Stimulated activated CD4-positive, alpha-beta T cell treated with anti-CD3 and anti-CD28 coated beads, Interleukin-12 subunit alpha, Interleukin-12 subunit beta, amount 100 ng/mL, for 48 hours (primary cell): ENCODE data around the gene CGGBP1.
"Not testable (repeated sequence)": the region's sequence is repeated elsewhere in the genome, so short reads cannot be mapped to it uniquely, and the experiment has no call there.

Experiments used
- DNase-seq, 3 donors: peaks; one replicate each; pipeline ENCODE4 v3.0.0-alpha.2; 2020; ENCODE audit warnings: low read depth in 2 of 3, low spot score in 1 of 3

The CGGBP1 gene

DNA sequence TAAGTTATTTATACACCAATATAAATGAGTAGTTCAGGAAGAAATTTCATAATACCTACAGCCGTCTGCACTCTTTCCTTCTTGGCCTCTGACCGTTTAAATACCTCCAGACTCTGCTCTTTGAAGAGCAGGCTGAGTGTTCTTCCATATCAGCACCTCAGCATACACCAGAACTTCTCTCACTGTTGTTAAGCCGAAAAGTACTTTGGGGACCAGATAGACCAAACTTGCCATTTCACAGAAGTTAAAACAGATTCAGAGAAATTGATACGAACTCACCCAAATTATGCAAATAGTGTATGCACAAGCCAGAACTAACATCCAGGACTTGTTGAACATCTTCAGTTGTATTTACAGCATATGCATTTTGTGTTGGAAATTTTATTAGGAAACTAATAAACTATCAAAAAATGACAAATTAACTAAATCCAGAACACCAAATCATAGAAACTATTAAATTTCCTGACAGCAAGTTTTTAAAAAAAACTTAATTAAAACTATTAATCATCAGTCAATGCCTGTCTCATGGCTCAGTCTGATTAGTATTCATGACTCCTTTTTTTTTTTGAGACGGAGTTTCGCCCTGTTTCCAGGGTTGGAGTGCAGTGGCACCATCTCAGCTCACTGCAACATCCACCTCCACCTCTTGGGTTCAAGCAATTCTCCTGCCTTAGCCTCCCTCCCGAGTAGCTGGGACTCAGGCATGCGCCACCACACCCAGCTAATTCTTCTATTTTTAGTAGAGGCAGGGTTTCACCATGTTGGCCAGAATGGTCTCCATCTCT is 24.1 kb downstream of the CGGBP1 start:
- no peak for DNase-seq

DNA sequence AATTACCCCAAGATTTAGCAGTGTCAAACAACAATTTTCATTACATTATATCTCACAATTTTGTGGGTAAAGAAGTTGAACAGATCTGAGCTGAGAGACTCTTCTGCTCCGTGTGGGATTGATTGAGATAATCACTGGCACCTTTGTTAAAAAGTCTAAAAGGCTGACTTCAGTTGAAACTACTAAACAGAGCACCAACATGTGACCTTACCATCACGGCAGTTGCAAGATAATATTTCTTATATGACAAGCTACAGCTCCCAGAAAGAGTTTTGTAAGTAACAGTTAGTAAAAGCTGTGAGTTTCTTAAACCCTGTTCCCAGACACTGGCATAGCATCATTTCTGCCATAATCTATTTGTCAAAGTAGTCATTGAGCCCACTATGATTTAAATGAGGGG is 25.0 kb downstream of the CGGBP1 start:
- DNase-seq = no peak

DNA sequence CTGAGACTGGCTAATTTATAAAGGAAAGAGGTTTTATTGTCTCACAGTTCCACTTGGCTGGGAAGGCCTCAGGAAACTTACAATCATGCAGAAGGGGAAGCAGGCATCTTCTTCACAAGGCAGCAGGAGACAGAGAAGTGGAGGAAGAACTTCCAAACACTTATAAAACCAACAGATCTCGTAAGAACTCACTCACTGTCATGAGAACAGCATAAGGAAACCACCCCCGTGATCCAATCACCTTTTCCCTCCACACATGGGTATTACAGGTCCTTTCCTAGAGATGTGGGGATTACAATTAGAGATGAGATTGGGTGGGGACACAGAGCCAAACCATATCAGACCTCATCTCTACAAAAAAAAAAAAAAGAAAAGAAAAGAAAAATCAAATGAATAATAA is 25.7 kb downstream of the CGGBP1 start:
- no peak for DNase-seq

DNA sequence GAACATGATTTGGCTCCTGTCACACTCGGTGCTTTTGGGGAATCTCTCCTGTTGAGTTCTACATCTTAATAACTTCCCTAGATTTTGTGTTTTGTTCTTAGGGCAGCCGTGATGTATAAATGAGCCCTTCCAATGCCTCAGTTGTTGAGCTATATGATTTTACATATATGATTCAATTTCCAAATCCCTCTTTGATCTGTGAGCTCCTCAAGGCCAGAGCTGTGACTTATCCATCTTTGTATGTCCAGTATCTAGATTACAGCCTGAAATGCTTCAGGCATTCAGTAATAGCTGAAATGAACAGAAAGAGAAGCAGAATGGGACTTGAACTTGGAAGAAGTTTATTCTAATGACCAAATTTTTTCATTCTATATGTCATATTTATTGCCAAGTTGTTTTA is 26.6 kb downstream of the CGGBP1 start:
- DNase-seq = no peak

DNA sequence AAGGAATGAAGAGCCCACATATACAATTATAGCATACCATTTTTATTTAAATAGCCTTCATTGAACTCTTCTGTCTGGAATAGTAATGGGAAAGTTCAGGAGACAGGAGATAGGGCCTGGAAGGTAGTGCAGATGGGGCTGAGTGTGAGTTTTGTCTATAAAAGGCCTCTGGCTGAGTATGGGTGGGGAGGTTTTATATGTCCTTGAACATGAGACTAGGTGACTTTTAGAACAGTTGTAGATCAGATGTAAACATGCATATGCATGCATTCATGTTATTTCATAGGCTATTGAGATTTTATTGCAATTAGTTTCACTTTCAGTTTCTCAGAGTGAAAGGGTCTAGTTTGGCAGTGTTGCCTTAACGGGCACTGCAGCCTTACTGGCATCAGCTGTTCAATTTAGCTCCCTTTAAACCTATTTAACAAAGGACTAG is 27.1 kb downstream of the CGGBP1 start:
- DNase-seq = no peak

DNA sequence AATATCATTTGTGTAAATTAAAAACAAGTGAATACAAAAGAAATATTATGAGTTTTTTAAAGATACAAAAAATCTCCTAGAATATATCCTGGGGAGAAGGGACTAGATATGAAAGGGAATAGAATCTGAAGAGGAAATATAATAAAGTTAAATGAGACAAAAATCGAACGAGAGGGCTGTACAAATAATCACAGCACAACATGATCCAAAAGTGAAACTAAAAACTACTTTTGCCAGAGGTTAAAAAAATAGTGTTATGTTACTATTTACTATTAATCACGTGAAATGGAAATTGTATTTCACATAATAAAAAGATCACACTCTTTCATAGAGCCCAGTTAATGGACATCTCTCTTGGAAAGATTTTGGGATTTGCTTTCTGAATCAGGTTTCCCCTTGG is 28.6 kb downstream of the CGGBP1 start:
- DNase-seq = no peak

DNA sequence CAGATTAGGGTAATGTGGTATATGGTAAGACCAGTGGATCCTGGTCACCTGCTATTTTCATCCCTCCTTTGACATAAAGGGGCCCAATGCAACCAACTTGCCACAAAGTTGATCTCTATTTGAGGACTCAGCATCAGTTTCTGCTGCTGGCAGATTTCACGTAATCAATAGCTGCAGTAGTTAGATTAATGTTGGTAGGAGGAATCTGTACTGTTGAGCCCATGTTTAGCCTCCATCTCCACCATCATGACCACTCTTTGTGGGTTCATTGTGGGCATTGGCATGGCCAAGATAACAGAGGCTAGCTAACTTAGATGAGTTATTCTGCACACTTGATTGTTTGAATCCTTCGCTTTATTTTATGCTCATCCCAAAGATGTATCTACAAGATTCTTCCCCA is 29.9 kb downstream of the CGGBP1 start:
- DNase-seq = no peak

DNA sequence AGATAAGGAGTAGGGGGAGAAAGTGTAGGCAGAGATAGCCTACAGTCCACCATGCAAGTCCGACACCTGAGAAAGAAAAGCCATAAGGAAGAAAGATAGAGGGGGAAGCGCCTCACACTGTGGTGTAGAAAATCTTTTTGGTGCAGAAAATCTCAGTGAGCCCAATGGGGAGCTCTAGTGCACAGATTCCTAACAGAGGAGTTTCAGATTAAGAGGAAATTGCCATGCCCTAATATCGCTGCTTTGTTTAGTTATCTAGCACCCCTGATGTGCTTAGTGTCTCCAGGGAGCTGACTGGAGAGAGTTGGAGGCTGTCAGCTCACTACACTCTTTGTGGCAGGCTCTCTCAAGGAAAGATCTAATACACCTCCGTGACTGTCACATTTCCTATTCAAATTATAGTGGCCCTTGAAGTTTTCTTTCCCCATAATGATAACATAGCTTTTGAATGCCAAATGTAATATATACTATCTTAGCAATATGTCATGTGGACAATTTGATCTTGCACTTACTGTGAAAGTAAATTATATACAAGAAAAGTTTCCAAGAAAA is 33.7 kb downstream of the CGGBP1 start:
- DNase-seq = no peak

DNA sequence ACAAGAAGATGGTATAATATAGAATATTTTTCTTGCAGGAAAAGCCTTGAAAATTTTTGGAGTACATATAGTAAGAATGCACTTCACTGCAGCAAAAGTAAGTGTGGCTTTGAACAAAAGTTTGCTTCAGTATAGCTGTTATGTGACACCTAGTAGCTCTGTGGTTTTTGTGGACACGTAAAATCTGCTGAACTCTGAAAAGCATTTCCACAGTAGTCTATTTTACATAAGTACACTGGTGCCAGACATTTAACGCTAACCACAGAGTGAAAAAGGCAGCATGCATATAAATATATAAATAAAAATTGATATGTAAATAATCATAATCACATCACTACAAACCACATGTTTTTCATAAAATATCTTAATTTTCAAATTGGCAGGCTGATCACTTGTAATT is 39.8 kb downstream of the CGGBP1 start:
- DNase-seq = no peak

DNA sequence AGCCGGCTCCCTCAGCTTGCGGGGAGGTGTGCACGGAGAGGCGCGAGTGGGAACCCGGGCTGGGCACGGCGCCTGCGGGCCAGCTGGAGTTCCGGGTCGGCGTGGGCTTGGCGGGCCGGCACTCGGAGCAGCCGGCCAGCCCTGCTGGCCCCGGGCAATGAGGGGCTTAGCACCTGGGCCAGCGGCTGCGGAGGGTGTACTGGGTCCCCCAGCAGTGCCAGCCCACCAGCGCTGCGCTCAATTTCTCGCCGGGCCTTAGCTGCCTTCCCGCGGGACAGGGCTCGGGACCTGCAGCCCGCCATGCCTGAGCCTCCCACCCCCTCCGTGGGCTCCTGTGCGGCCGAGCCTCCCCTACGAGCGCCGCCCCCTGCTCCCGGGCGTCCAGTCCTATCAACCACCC is 43.1 kb downstream of the CGGBP1 start:
- not testable (repeated sequence) for DNase-seq

DNA sequence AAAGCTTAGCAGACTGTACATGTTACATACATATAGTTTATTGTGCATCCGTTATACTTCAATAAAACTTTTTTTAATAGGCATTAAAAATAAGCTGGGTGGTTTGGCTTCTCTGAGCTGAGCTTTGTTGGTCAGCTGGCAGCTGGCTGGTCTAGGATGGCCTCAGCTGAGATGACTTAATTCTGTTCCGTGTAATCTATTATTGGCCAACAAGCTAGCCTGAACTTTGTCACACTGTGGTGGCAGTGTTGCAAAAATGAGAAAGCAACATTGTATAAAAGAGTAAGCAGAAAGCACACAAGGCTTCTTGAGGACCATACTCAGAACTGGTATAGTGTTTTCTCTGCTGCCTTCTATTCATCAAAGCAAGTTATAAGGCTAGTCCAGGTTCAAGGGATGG is 45.2 kb downstream of the CGGBP1 start:
- no peak for DNase-seq

DNA sequence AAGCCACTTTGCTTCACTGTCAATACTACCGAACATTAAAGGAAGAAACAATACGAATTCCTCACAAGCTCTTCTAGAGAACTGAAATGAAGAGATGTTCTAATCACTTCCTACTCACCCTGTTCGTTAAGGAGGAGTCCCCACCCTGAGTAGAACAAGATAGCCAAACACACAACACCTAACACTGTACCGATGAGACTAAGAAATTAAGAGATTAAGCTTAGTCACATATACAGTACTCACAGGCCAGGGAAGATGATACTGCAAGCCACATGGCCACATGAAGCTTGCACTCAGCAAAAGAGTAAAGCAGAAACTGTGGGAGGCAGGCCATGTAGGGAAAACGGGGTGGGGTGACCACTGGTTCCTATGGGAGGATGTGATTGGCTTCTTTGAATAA is 48.0 kb downstream of the CGGBP1 start:
- no peak for DNase-seq

DNA sequence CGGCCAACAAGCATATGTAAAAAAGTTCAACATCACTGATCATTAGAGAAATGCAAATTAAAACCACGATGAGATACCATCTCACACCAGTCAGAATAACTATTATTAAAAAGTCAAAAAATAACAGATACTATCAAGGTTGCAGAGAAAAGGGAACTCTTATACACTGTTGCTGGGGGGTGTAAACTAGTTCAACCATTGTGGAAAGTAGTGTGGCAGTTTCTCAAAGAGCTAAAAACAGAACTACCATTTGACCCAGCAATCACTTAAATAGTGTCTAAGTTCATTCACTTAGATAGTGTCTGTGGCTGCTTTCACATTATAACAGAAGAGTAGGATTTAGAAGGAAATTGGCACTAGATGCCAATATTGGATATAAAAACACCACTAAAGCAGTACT is 49.7 kb downstream of the CGGBP1 start:
- DNase-seq = no peak

DNA sequence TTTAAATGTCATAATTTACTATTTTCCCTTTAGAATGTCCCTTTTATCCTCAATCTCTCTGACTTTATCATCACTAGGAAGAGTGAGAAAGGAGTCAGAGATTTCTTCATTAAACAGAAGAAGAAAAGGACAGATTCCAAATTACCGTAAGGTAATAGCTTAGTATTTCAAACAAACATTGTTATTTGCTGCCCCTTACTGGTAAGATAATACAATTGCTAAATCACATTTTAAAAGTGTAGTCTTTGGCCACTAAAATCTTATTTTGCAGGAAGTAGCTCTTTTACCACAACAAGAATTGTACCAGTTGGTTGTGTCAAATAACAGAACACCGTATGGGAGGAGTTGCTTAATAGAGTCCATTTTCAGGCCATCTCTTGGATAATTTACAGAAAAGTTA is 53.7 kb downstream of the CGGBP1 start:
- no peak for DNase-seq

DNA sequence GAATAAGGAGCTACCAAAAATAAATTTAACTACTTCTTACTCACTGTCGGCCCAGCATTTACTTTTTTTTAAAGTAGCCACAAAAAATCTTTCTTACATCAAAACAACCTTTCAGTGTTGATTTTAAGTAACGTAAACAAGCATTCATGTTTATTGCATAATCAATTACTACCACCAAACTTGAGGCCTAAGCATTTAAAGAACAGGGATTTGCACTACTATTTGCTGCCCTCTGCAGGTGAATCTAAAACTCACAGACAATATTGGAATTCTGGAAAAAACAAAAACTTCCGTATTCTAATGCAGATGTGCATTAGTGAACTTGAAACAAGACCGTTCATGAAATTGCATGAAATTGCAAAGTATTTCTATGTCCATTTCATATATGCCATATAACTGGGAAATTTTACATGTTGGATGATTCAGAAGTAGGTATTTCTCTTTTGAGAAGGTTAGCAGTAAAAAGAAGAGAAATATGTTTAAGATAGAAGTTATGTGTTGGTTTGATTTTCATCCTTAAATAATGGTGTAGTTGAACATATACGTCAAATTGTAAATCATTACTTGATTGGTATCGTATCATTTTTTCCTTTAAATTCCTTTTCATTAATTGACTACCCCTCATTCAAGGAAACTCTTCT is 55.6 kb downstream of the CGGBP1 start:
- peak in 1 of 3 donors; percentile 21 for DNase-seq

DNA sequence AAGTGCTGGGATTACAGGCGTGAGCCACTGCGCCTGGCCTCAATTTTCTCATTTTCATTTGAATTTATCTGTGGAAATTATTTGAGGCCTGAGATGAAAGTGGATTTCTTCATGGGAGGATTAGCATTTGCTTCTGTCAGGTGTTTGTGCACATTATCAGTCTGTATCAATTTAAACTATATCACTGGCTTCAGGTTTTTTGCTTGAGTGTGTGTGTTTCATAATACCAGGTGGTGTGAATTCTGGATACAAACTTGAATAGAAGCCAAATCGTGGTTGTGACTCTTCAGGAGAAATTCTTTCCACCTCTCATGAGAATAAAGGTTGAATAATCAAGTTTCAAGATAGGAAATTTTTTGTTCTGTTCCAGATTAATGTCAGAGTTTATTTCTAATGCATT is 56.4 kb downstream of the CGGBP1 start:
- DNase-seq = no peak
